ENCODE measurements around the gene WFIKKN2.

DNA sequence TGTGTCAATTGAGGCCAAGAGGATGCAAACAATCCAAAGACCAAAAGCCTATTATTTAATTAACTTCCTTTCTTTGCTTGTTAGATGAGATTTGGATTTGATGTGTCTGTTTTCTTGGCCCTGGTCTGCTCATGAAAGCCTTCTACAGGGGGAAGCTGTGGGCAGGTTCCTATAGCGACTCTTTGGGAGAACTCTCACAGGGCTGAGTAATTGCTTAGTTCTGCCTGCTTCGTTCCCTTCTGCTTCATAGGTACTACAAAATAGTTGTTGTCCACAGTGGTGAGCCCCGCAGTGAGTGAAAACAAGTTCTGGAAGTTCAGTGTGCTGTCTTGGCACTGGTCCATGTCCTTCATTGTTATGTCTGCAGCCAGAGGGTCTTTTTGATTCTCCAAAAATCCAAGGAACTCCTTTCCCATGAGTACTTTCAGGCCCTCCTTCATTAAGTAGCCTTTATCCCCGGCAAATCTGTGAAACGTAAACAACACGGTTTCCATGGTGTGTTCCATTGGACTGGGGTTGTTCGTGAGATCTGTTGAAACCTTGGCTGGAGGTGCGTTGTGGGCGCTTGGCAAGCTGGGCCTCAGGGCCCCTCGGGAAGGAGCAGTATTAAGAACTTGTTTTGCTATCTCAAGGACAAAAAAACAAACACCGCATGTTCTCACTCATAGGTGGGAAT is 38.1 kb upstream of the WFIKKN2 start:
- TF ChIP-seq CTCF (conservative IDR thresholded peaks at IDR 0.05; ENCODE audit: low read depth, low read length) (no peak), EZH2 (IDR thresholded peaks at IDR 0.05; ENCODE audit: borderline replicate concordance, low read depth, low read length, poor library complexity, severe bottlenecking) (no peak)
